Liver (tissue), 3 donors: Measurements from ENCODE around the gene MYO9A.

Experiments used
- JUND ChIP-seq, 2 donors: IDR thresholded peaks; 2 replicates each; pipeline ENCODE4 v1.6.1; 2016; ENCODE audit warnings: antibody characterized with exemption in 2 of 2
- RAD21 ChIP-seq, 2 donors: IDR thresholded peaks; 2 replicates each; pipeline ENCODE4 v1.6.1; 2016; ENCODE audit warnings: antibody characterized with exemption in 2 of 2, mild to moderate bottlenecking in 2 of 2
- YY1 ChIP-seq: IDR thresholded peaks from 2 replicates; pipeline ENCODE4 v1.6.1; 2016; ENCODE audit warnings: antibody characterized with exemption, mild to moderate bottlenecking
- TF ChIP-seq, protein P1 (sequence below): fragments of 150-350 bp; IDR thresholded peaks from 2 replicates; pipeline ENCODE4 v1.5.1; 2017; ENCODE audit warnings: improper control_type of control experiment, low read depth, low read length; ENCODE audit not compliant: missing input control
- donor health status: healthy.
- donor health status: healthy.

- TF ChIP-seq, protein P1, sequence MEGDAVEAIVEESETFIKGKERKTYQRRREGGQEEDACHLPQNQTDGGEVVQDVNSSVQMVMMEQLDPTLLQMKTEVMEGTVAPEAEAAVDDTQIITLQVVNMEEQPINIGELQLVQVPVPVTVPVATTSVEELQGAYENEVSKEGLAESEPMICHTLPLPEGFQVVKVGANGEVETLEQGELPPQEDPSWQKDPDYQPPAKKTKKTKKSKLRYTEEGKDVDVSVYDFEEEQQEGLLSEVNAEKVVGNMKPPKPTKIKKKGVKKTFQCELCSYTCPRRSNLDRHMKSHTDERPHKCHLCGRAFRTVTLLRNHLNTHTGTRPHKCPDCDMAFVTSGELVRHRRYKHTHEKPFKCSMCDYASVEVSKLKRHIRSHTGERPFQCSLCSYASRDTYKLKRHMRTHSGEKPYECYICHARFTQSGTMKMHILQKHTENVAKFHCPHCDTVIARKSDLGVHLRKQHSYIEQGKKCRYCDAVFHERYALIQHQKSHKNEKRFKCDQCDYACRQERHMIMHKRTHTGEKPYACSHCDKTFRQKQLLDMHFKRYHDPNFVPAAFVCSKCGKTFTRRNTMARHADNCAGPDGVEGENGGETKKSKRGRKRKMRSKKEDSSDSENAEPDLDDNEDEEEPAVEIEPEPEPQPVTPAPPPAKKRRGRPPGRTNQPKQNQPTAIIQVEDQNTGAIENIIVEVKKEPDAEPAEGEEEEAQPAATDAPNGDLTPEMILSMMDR: no peak
- TF ChIP-seq YY1: no peak
- TF ChIP-seq JUND (IDR thresholded peaks at IDR 0.05): no peak
- no peak for TF ChIP-seq RAD21 (IDR thresholded peaks at IDR 0.05)
Measured at GRCh38 chr15:71806452-71806931, 311.5 kb downstream of the MYO9A start.
